ENCODE measurements around the gene RPS21. TPM values are rescaled to one million over a fixed set of nuclear protein-coding genes. Genes with fewer than 3 reads are reported as not detected.
A peak's percentile ranks its signal among the peaks of the same experiment; 100 is the strongest.

The RPS21 gene
- total and polyA plus RNA-seq, 2 of the 13 experiments (the other 11 are each of a cell fraction or from before 2014, with no cell fraction given): 2,647 to 11,063 TPM

- TF ChIP-seq CTCF (CRISPR knock-in tag; IDR thresholded peaks at IDR 0.05): peak; percentile 56
- no peak for TF ChIP-seq POLR2AphosphoS5 (IDR thresholded peaks at IDR 0.05; ENCODE audit: low read depth, low read length)
- peak; percentile 68; the same call in 1 of the 2 replicates for TF ChIP-seq ZNF383 (CRISPR knock-in tag; IDR thresholded peaks at IDR 0.05; ENCODE audit: borderline replicate concordance)
- peak; percentile 82 for TF ChIP-seq YY1 (IDR thresholded peaks at IDR 0.05; ENCODE audit: insufficient read depth, insufficient replicate concordance, low read depth, low read length)
- no peak; the same call in 1 of the 2 replicates for TF ChIP-seq KMT2B (CRISPR knock-in tag; IDR thresholded peaks at IDR 0.05)
- TF ChIP-seq IKZF1 (IDR thresholded peaks at IDR 0.05): no peak
- TF ChIP-seq NONO (IDR thresholded peaks at IDR 0.05): no peak
- peak; percentile 63; the same call in 1 of the 2 replicates for TF ChIP-seq NONO (CRISPR knock-in tag; conservative IDR thresholded peaks at IDR 0.05)
- peak; percentile 59; the same call in 1 of the 2 replicates for TF ChIP-seq ZSCAN22 (CRISPR knock-in tag; IDR thresholded peaks at IDR 0.05)
- TF ChIP-seq ZNF83 (CRISPR knock-in tag; IDR thresholded peaks at IDR 0.05; ENCODE audit: borderline replicate concordance): no peak
- TF ChIP-seq GATA4 (IDR thresholded peaks at IDR 0.05; ENCODE audit: borderline replicate concordance, low read depth): no peak
- peak; percentile 39; the same call in 1 of the 2 replicates for TF ChIP-seq ZFP41 (CRISPR knock-in tag; IDR thresholded peaks at IDR 0.05; ENCODE audit: borderline replicate concordance)
- TF ChIP-seq ZNF543 (CRISPR knock-in tag; IDR thresholded peaks at IDR 0.05): no peak; the same call in 1 of the 2 replicates
- peak; percentile 79 for TF ChIP-seq DPF2 (CRISPR knock-in tag; IDR thresholded peaks at IDR 0.05; ENCODE audit: borderline replicate concordance, low read depth)
- peak; percentile 66; the same call in 1 of the 2 replicates for TF ChIP-seq ZNF503 (CRISPR knock-in tag; IDR thresholded peaks at IDR 0.05)
- no peak for TF ChIP-seq ZHX2 (IDR thresholded peaks at IDR 0.05; ENCODE audit: low read depth)
- TF ChIP-seq ZHX2 (CRISPR knock-in tag; IDR thresholded peaks at IDR 0.05; ENCODE audit: borderline replicate concordance): no peak
- no peak for TF ChIP-seq CAMTA2 (CRISPR knock-in tag; IDR thresholded peaks at IDR 0.05; ENCODE audit: borderline replicate concordance)
These were observed 24.7 kb downstream of the RPS21 start (continued) for GRCh38 chr20:62411479-62412193.

Data from HepG2 (cell line).